GM18526 (cell line): Measurements from ENCODE around the gene KCND3.

Experiments used
- POLR2A ChIP-seq: IDR thresholded peaks from 3 replicates; pipeline ENCODE4 v1.6.1; 2011; ENCODE audit not compliant: insufficient read length; ENCODE audit errors: extremely low read depth

KCND3 gene

GRCh38 chr1:111867868-111868440, 121.5 kb downstream of the KCND3 start:
- TF ChIP-seq POLR2A = no peak

GRCh38 chr1:111864862-111865261, 124.6 kb downstream of the KCND3 start:
- no peak for TF ChIP-seq POLR2A

- no peak for TF ChIP-seq POLR2A
These were observed 126.1 kb downstream of the KCND3 start for GRCh38 chr1:111863401-111863800.

GRCh38 chr1:111862599-111862998, 126.9 kb downstream of the KCND3 start:
- no peak for TF ChIP-seq POLR2A

- TF ChIP-seq POLR2A = no peak
These were observed 127.9 kb downstream of the KCND3 start for GRCh38 chr1:111861523-111861922.

GRCh38 chr1:111857194-111857651, 132.2 kb downstream of the KCND3 start:
- TF ChIP-seq POLR2A = no peak

- no peak for TF ChIP-seq POLR2A
These were observed 132.9 kb downstream of the KCND3 start for GRCh38 chr1:111856411-111857185.

GRCh38 chr1:111855260-111855659, 134.2 kb downstream of the KCND3 start:
- TF ChIP-seq POLR2A = no peak

GRCh38 chr1:111852261-111852721, 137.2 kb downstream of the KCND3 start:
- no peak for TF ChIP-seq POLR2A

- TF ChIP-seq POLR2A = no peak
These were observed 137.9 kb downstream of the KCND3 start for GRCh38 chr1:111851552-111851951.

GRCh38 chr1:111850109-111850508, 139.4 kb downstream of the KCND3 start:
- no peak for TF ChIP-seq POLR2A

GRCh38 chr1:111848852-111849545, 140.5 kb downstream of the KCND3 start:
- no peak for TF ChIP-seq POLR2A

GRCh38 chr1:111847466-111847865, 142.0 kb downstream of the KCND3 start:
- no peak for TF ChIP-seq POLR2A

- TF ChIP-seq POLR2A = no peak
These were observed 142.6 kb downstream of the KCND3 start for GRCh38 chr1:111846842-111847241.

- no peak for TF ChIP-seq POLR2A
These were observed 146.3 kb downstream of the KCND3 start for GRCh38 chr1:111843177-111843576.

- no peak for TF ChIP-seq POLR2A
These were observed 147.1 kb downstream of the KCND3 start for GRCh38 chr1:111842411-111842810.
